ENCODE data around the gene MYH10. TPM values are rescaled to one million over a fixed set of nuclear protein-coding genes. Genes with fewer than 3 reads are reported as not detected.

The MYH10 gene
- total RNA-seq, 1 experiment from 2014 or later = 251 TPM

DNA sequence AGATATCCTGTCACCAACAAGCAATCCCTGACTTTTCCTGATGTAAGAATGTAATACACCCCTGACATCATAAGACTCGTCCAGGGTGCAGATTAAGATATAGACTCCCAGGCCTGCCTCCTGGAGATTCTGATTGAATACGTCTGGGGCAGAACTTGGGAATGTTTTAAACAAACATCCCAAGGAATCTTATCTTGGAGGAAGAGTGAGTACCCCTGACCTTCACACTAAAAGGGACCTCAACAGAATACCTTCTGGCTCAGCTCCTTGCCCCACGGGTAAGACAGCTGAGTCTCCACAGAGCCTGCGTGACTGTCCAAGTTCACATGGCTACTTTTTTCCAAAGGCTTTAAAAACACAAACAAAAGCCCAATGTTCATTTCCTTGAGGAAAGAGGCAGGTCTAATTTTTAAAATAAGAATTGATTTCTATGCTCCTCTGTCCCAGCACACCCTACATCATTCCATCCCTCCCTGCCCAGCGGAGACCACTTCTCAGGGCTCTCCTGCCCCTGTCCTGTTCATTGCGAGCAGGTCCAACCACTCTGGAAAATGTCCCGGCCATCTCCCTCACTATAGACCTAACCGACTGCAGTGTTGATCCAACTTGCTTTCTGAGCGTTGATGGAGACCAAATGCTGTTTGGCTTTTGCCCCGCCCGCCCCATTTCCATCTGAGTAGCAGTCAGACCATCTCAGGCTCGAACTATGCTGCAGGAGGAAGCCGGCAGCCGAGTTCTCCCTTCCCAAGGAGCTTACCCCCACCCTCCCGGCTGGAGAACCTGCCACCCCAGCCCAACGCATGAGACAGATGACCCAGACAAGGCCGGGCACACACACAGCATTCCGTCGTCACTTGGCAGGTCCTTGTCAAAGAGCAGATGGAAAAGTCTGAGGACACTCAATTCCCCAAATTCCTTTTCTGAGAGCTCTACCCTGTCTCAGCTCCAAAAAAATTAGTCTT is 44.1 kb upstream of the MYH10 start:
- no peak overlapping the region for H4K5ac ChIP-seq (ENCODE audit: insufficient read length, low read depth, low read length)
- DNase-seq = peak; percentile 65
- Mint-ChIP-seq H3K9me3 (peaks cover 7 to 8% of the 10 kb centered on the region in 2 experiments), H3K36me3 (ENCODE audit: insufficient read depth in 1 of 3, low read depth in 3 of 3) (peaks cover 0 to 8% (median 0%) of the 10 kb centered on the region in 3 experiments; a peak in 2 of 7 replicates), H3K27ac (peak overlapping the region in 1 of 3 experiments; percentile 81; a peak in 4 of 7 replicates), H3K4me1 (peaks cover 24 to 25% of the 10 kb centered on the region in 2 experiments), H3K27me3 (ENCODE audit: low read depth) (peaks cover 2% of the 10 kb centered on the region; the same call in 1 of the 2 replicates), H3K4me3 (peak overlapping the region in 1 of 2 experiments; percentile 16; a peak in 3 of 5 replicates)
- H3K4me1 ChIP-seq (ENCODE audit: insufficient read depth, low read length) = peaks cover 4% of the 10 kb centered on the region; the same call in 1 of the 2 replicates
- no peak overlapping the region for H2BK15ac ChIP-seq (ENCODE audit: low read depth, low read length)
- no peaks in the 10 kb centered on the region for H3K23me2 ChIP-seq (ENCODE audit: insufficient read length, low read depth, low read length, poor library complexity, severe bottlenecking)
- H3K4ac ChIP-seq (ENCODE audit: low read depth, low read length) = no peak overlapping the region
- no peak overlapping the region for H3T11ph ChIP-seq (ENCODE audit: low read length)
- H3K14ac ChIP-seq (ENCODE audit: insufficient read depth, low read length) = no peak overlapping the region
- peak overlapping the region; percentile 32 for H3K4me2 ChIP-seq (ENCODE audit: insufficient read depth, insufficient read length, low read length)
- no peak overlapping the region for H3K9ac ChIP-seq (ENCODE audit: extremely low read depth, insufficient read length, low read length)
- H2AFZ ChIP-seq (ENCODE audit: low read length) = peak overlapping the region; percentile 44
- H3K27me3 ChIP-seq (ENCODE audit: insufficient read depth, low read length) = no peaks in the 10 kb centered on the region
- no peak overlapping the region for H4K8ac ChIP-seq (replicated peaks; ENCODE audit: insufficient read length, low read depth, low read length)
- no peak overlapping the region for H2BK20ac ChIP-seq (ENCODE audit: low read depth, low read length, poor library complexity, severe bottlenecking)
- H3K56ac ChIP-seq (ENCODE audit: insufficient read length, low read depth, low read length) = no peak overlapping the region
- no peaks in the 10 kb centered on the region for H3K79me1 ChIP-seq (ENCODE audit: insufficient read depth, low read depth, low read length, poor library complexity, severe bottlenecking)
- H4K91ac ChIP-seq (ENCODE audit: insufficient read length, low read depth, low read length) = no peak overlapping the region
- H2BK12ac ChIP-seq (ENCODE audit: insufficient read length, low read depth, low read length) = no peak overlapping the region
- no peaks in the 10 kb centered on the region for H3K79me2 ChIP-seq (ENCODE audit: insufficient read depth, low read length)
- H2BK120ac ChIP-seq (ENCODE audit: low read depth, low read length, poor library complexity, severe bottlenecking) = no peak overlapping the region
- H3K18ac ChIP-seq (ENCODE audit: insufficient read length, low read depth, low read length) = no peak overlapping the region
- TF ChIP-seq, protein P1, sequence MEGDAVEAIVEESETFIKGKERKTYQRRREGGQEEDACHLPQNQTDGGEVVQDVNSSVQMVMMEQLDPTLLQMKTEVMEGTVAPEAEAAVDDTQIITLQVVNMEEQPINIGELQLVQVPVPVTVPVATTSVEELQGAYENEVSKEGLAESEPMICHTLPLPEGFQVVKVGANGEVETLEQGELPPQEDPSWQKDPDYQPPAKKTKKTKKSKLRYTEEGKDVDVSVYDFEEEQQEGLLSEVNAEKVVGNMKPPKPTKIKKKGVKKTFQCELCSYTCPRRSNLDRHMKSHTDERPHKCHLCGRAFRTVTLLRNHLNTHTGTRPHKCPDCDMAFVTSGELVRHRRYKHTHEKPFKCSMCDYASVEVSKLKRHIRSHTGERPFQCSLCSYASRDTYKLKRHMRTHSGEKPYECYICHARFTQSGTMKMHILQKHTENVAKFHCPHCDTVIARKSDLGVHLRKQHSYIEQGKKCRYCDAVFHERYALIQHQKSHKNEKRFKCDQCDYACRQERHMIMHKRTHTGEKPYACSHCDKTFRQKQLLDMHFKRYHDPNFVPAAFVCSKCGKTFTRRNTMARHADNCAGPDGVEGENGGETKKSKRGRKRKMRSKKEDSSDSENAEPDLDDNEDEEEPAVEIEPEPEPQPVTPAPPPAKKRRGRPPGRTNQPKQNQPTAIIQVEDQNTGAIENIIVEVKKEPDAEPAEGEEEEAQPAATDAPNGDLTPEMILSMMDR (conservative IDR thresholded peaks at IDR 0.05) = no peak
- no CpG with 5 or more reads among the region's 19 CpGs for WGBS (ENCODE audit: extremely low coverage, insufficient read length, low lambda C conversion rate)
- no peaks in the 10 kb centered on the region for H3K9me3 ChIP-seq (ENCODE audit: control insufficient read depth, low read depth, low read length)
- no peak overlapping the region for H2BK5ac ChIP-seq (ENCODE audit: insufficient read length, low read length)
- H4K20me1 ChIP-seq (ENCODE audit: control insufficient read depth, insufficient read depth, insufficient read length) = no peaks in the 10 kb centered on the region
- no peak overlapping the region for H3K27ac ChIP-seq (ENCODE audit: insufficient read length, low read depth, low read length)
- no peak overlapping the region for H2AK5ac ChIP-seq (ENCODE audit: insufficient read length, low read length)
- H3K23ac ChIP-seq (ENCODE audit: insufficient read length, low read depth, low read length) = no peak overlapping the region
